Stimulated activated CD4-positive, alpha-beta T cell treated with anti-CD3 and anti-CD28 coated beads, Interleukin-1b, Interleukin-23, amount 100 ng/mL, for 1 hour (primary cell): ENCODE results near the gene TRIM63.

Experiments used
- DNase-seq, 2 donors: peaks; one replicate each; pipeline ENCODE4 v3.0.0-alpha.2; 2020; ENCODE audit warnings: low read depth in 2 of 2

TRIM63 gene

GRCh38 chr1:26057189-26057588 lies 10.2 kb downstream of the TRIM63 start:
- no peak for DNase-seq

GRCh38 chr1:26055041-26055440 lies 12.4 kb downstream of the TRIM63 start:
- DNase-seq = no peak

GRCh38 chr1:26053718-26054560 lies 13.5 kb downstream of the TRIM63 start:
- no peak for DNase-seq

GRCh38 chr1:26050248-26050640 lies 17.2 kb downstream of the TRIM63 start:
- DNase-seq = no peak

GRCh38 chr1:26049531-26050247 lies 17.7 kb downstream of the TRIM63 start:
- DNase-seq = no peak

GRCh38 chr1:26047278-26047874 lies 20.1 kb downstream of the TRIM63 start:
- no peak for DNase-seq

GRCh38 chr1:26046246-26047095 lies 21.0 kb downstream of the TRIM63 start:
- no peak for DNase-seq

GRCh38 chr1:26045722-26046245 lies 21.6 kb downstream of the TRIM63 start, which contains the start of gene SLC30A2:
TSS of gene SLC30A2 (minus strand) at chr1:26046118. CDS start at chr1:26045896, 222 bp downstream.
- DNase-seq = no peak

- DNase-seq = no peak
These were observed 22.3 kb downstream of the TRIM63 start for GRCh38 chr1:26044971-26045721.

GRCh38 chr1:26044414-26044813 lies 23.0 kb downstream of the TRIM63 start:
- DNase-seq = no peak

GRCh38 chr1:26043765-26044164 lies 23.7 kb downstream of the TRIM63 start:
- no peak for DNase-seq

- no peak for DNase-seq
These were observed 25.5 kb downstream of the TRIM63 start for GRCh38 chr1:26041978-26042377.

GRCh38 chr1:26041401-26041800 lies 26.0 kb downstream of the TRIM63 start:
- DNase-seq = no peak

- no peak for DNase-seq
These were observed 28.5 kb downstream of the TRIM63 start for GRCh38 chr1:26038904-26039303.

- no peak for DNase-seq
These were observed 29.0 kb downstream of the TRIM63 start for GRCh38 chr1:26038477-26038876.

GRCh38 chr1:26037904-26038303 lies 29.5 kb downstream of the TRIM63 start:
- no peak for DNase-seq

- DNase-seq = no peak
These were observed 30.6 kb downstream of the TRIM63 start for GRCh38 chr1:26036756-26037281.

GRCh38 chr1:26035959-26036755 lies 31.3 kb downstream of the TRIM63 start:
- peak; percentile 42 to 76 for DNase-seq

- DNase-seq = peak; percentile 84 to 89
These were observed 32.0 kb downstream of the TRIM63 start for GRCh38 chr1:26035203-26035958.
